Mesothelial cell of epicardium (in vitro differentiated cells): ENCODE measurements around the gene JPH3. TPM values are rescaled to one million over a fixed set of nuclear protein-coding genes. Genes with fewer than 3 reads are reported as not detected.

Source experiments
- DNase-seq, 2 experiments: peaks; one replicate each; pipeline ENCODE4 v3.0.0; 2021; ENCODE audit warnings: low spot score in 2 of 2; ENCODE audit not compliant: unreplicated experiment in 2 of 2
- H3K27ac Mint-ChIP-seq: 2 replicates; pipeline ENCODE4 v1.8.0; 2021; ENCODE audit warnings: mixed read lengths
- H3K27me3 Mint-ChIP-seq: 2 replicates; pipeline ENCODE4 v1.8.0; 2021; ENCODE audit warnings: low read depth, mixed read lengths
- H3K36me3 Mint-ChIP-seq: 2 replicates; pipeline ENCODE4 v1.8.0; 2021; ENCODE audit warnings: mixed read lengths
- H3K4me1 Mint-ChIP-seq: 2 replicates; pipeline ENCODE4 v1.8.0; 2021; ENCODE audit warnings: mixed read lengths
- H3K4me3 Mint-ChIP-seq: 2 replicates; pipeline ENCODE4 v1.8.0; 2021; ENCODE audit warnings: mild to moderate bottlenecking, moderate library complexity, mixed read lengths
- H3K9me3 Mint-ChIP-seq: 2 replicates; pipeline ENCODE4 v1.8.0; 2021; ENCODE audit warnings: mixed read lengths
- total RNA-seq: library from RNA; stranded (reverse); gene quantifications from 3 replicates; pipeline ENCODE4 v1.2.1, GENCODE V29; 2021
- TF ChIP-seq, protein P1 (sequence below): fragments of 200-600 bp; sonication (generic); IDR thresholded peaks from one replicate; pipeline ENCODE4 v1.5.0; 2021; ENCODE audit warnings: antibody characterized with exemption; ENCODE audit not compliant: unreplicated experiment

Gene JPH3
- total RNA-seq, 1 donor from 2014 or later = 16.8 TPM

DNA sequence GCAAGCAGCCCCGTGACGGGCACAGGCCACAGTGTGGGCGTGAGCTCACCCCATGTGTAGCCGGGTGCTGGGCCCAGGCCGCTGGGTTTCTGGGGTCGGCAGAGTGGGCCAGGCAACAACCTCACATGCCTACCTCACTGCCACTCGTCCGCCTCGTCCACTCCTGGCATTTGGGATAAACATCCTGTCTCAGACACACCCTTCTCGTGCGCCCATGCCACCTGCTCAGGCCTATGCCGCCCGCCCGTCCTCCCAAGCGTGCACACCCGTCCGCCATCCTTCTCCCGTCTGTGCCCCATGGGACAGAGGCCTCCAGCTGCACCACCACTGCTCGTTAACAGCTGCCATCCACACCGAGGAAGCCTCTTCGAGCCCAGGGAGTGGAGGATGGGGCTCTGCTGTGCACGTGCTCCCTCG is 99.2 kb downstream of the JPH3 start:
- TF ChIP-seq, protein P1, sequence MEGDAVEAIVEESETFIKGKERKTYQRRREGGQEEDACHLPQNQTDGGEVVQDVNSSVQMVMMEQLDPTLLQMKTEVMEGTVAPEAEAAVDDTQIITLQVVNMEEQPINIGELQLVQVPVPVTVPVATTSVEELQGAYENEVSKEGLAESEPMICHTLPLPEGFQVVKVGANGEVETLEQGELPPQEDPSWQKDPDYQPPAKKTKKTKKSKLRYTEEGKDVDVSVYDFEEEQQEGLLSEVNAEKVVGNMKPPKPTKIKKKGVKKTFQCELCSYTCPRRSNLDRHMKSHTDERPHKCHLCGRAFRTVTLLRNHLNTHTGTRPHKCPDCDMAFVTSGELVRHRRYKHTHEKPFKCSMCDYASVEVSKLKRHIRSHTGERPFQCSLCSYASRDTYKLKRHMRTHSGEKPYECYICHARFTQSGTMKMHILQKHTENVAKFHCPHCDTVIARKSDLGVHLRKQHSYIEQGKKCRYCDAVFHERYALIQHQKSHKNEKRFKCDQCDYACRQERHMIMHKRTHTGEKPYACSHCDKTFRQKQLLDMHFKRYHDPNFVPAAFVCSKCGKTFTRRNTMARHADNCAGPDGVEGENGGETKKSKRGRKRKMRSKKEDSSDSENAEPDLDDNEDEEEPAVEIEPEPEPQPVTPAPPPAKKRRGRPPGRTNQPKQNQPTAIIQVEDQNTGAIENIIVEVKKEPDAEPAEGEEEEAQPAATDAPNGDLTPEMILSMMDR = no peak
- no peak overlapping the region for H3K4me3 Mint-ChIP-seq
- no peak for DNase-seq
- no peaks in the 10 kb centered on the region for H3K9me3 Mint-ChIP-seq
- H3K36me3 Mint-ChIP-seq = peaks cover 4% of the 10 kb centered on the region
- H3K27me3 Mint-ChIP-seq = no peaks in the 10 kb centered on the region
- no peaks in the 10 kb centered on the region for H3K4me1 Mint-ChIP-seq
- H3K27ac Mint-ChIP-seq = no peak overlapping the region

- H3K9me3 Mint-ChIP-seq = no peaks in the 10 kb centered on the region
- H3K4me3 Mint-ChIP-seq = no peak overlapping the region
- H3K4me1 Mint-ChIP-seq = no peaks in the 10 kb centered on the region
- TF ChIP-seq, protein P1 = no peak
- H3K36me3 Mint-ChIP-seq = peaks cover 3% of the 10 kb centered on the region
- no peaks in the 10 kb centered on the region for H3K27me3 Mint-ChIP-seq
- no peak for DNase-seq
- H3K27ac Mint-ChIP-seq = no peak overlapping the region
Observed at GRCh38 chr16:87702325-87702811, 100.1 kb downstream of the JPH3 start.

GRCh38 chr16:87703071-87703470 is 100.8 kb downstream of the JPH3 start:
- no peaks in the 10 kb centered on the region for H3K4me1 Mint-ChIP-seq
- no peaks in the 10 kb centered on the region for H3K9me3 Mint-ChIP-seq
- no peaks in the 10 kb centered on the region for H3K27me3 Mint-ChIP-seq
- TF ChIP-seq, protein P1 = no peak
- peaks cover 3% of the 10 kb centered on the region for H3K36me3 Mint-ChIP-seq
- H3K27ac Mint-ChIP-seq = no peak overlapping the region
- no peak for DNase-seq
- H3K4me3 Mint-ChIP-seq = no peak overlapping the region

GRCh38 chr16:87703835-87704375 is 101.6 kb downstream of the JPH3 start:
- TF ChIP-seq, protein P1 = no peak
- Mint-ChIP-seq H3K4me1 (no peaks in the 10 kb centered on the region), H3K27ac (no peak overlapping the region), H3K4me3 (no peak overlapping the region), H3K36me3 (peaks cover 7% of the 10 kb centered on the region), H3K27me3 (no peaks in the 10 kb centered on the region), H3K9me3 (no peaks in the 10 kb centered on the region)
- no peak for DNase-seq

- no peak for DNase-seq
- TF ChIP-seq, protein P1 = no peak
- no peak overlapping the region for H3K4me3 Mint-ChIP-seq
- no peak overlapping the region for H3K27ac Mint-ChIP-seq
- H3K9me3 Mint-ChIP-seq = no peaks in the 10 kb centered on the region
- peaks cover 8% of the 10 kb centered on the region for H3K36me3 Mint-ChIP-seq
- no peaks in the 10 kb centered on the region for H3K4me1 Mint-ChIP-seq
- H3K27me3 Mint-ChIP-seq = no peaks in the 10 kb centered on the region
Observed at GRCh38 chr16:87704754-87705353, 102.5 kb downstream of the JPH3 start.
